Colon (tissue), 2 donors: ENCODE data around the gene PBX1.

Experiments used
- FAIRE-seq: peaks from 2 replicates; lab custom pipeline; 2012; peaks lifted over from hg19 to GRCh38; lab: Jason Lieb, UNC
- donor health status: control.
- donor health status: control.

Gene PBX1

DNA sequence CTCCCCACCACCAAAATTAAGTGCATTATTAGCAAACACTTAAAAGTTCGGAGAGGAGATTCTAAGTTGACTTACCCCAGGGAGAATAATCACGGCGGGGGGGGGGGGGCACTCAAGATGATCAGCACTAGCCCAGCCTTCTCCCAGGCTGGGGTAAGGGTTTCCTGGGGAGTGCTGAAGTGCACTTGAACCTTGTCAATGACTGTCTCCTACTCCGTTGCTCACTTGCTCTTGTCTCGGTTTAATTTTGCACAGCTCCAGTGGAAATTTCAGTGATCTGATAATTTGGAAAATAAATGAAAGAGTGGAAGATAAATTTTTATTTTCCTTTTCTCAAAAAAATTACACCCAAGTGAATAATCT, 59.2 kb downstream of the PBX1 start:
- FAIRE-seq: no peak

DNA sequence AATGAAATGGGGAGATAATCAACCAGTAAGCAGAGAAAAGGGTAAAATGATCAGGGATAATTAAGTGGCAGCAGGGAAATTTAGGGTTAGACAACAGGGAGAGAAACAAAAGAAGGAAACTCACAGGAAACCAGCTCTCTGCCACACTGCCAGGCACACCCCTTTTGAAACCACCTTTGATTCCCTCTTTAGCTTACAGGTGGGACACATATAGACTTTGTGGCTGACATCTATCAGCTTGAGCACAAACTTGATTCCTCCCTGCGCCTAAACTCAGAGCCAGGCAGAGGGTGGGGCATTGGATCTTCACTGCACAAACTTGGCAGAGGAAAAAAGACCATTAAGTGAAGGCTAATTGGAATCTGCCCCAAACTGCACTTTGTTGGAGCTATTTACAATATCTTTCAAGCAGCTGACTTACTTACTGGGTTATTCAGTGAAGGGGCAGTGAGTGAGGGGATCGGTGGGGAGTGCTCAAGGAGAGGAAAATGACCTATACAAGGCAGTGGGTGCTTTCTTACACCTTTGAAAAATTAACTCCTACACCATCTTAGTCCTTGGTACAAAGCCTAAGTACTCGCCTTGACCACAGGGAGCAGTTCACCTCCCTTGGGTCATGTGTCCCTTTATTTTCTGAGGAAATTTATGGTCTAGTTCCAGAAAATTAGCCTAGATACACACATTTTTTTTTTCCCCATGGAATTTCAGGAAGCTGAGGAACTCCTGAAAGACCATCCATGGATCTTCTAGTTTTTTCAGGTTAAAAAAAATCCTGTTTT, 60.2 kb downstream of the PBX1 start:
- FAIRE-seq: no peak

DNA sequence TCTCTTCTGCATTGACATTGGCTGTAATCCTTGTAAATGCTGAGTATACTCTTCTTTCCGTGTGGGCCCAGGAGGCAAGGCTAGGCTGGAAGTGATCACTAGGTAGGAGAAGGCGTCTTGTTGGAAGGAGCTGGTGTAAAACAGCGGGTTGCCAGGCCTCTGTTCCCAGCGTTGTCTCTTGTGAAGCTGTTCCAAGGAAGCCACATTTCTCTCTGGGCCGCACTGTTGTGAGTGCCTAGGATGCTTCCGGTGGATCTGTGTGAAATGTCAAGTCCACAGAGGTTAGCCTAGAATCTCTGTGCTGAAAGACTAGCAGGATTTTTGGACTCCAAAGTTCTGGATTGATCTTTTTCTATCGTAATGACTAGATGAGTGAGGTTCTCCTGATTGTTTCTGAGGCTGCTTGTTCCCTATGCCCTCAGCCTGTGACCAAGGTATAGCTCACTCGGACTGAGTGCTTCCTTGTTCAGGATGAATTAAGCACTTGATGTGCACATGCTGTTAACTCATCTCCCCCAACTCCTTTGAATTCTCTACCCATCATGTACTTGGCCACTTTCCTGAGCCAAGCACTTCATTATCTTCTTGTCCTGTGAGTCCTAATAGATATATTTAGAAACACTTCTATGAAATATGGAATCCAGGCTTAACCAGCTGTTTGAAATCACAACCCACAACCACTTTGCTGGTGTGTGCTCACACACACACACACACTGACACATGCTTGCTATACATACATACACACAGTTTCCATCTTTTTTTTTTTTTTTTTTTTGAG, 63.3 kb downstream of the PBX1 start:
- FAIRE-seq: no peak

DNA sequence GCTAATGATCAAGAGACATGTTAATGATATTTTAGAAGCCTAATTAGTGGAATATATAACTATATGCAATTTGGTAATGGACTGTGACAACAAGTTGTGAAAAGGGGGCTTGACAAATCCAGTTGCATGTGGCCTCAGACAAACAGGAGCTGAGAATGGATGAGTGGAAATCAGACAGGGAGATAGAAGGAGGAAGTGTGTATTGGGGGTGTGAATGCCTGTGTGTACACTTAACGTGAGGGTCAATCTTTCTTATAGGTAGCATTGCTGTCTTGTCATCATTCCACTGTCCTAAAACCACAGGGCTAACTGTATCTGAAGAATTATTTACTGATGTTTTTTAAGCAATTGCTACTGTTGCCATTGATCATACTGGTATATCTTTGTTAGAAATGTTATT, 64.8 kb downstream of the PBX1 start:
- no peak for FAIRE-seq

DNA sequence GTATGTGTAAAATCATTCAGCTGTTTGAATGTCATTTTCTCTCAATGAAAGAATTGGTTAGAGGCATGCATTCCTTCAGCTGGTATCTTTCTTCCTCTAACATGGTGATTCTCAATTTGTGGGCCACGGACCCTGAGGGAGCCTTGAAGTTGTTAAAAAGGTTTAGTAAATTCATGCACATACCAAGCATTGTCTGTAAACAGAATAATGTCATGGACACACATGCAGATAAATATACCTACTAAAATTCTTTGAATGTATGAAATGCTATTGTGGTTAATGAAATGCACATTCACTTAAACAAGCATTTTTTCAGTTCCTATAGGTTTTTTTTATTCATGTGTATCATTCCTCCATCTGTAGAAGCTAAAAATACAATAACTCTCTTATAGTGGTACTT, 65.4 kb downstream of the PBX1 start:
- FAIRE-seq: no peak

DNA sequence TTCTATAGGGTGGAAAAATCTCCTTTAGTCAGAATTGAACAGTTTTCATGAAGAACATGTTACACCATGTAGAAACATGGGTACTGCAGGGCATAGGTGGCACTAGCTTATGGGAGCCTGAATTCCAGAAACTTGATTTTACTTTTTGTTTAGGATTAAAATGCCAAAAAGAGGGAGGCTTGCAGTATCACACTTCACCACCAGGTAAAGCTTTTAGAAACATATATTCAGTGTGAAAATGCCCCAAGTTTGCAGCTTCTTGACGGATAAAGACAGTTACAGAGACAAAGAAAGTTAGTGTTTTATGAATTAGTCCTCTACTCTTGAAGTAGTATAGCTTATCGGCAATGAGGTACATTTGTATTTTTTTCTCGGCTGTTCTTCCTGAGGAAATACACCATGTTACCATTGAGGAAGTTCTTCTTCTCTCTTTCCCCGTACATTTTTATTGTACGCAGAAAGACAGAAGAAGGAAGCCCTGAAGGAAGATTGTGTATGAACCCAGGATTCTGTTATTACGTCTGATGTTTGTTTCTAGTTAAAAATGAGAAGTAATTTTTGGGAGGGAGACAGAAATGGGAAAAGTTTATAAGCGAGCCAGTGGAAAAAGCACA, 66.1 kb downstream of the PBX1 start:
- FAIRE-seq: no peak

GRCh38 chr1:164628772-164629171, 69.8 kb downstream of the PBX1 start:
- no peak for FAIRE-seq

- FAIRE-seq: no peak
These were observed 71.0 kb downstream of the PBX1 start for GRCh38 chr1:164629971-164630370.

DNA sequence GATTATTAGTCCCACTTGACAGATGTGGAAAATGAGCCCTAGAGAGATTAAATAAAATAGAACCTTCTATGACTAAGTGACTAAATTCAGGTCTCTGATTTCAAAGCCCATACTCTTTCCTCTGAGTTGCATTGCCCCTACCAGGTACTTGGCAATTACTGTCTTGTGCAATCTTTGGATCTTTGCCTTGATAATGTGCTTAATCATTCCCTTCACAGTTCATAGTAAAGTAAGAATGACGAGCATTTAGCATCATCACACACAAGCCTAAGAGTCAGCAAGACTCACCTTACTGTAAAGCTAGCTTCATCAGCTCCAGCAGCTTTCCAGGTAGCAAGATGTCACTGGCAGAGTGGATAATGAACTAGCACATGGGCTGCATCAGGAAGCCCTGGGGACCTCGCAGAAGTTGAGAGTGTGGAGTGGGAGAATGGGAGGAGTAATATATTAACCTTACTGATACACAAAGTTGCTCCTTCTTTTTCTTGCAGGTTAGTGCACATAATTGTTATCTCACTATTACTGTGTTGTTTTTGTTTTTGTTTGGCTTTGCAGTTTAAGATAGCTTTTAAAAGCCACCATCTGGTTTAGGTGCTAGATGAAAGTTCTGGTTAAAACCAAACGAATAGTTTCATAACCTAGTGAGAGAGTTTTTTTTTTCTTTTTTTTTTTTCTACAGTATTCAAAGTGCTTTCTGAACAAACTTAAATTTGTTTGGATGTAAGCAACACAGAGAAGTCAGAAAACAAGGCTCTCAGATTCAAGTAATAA, 71.8 kb downstream of the PBX1 start:
- FAIRE-seq: no peak

DNA sequence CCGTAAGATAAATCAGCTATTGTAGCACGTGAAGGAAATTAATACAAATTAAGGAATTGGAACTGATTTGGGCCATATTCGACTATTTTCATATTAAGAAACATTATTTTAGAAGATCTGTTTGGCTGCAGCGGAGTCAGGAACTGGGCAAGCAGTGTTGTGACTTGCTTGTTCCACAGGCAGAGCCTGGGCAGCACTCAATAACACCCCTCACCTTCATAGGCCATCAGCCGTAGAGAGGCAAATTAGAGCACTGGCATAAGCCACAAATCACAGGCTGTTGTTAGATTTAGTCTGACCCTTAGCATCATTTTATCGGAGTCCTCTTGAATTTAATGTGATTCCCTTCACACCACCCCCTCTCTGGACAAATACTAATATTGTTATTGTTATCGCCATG, 72.8 kb downstream of the PBX1 start:
- no peak for FAIRE-seq

GRCh38 chr1:164633997-164634396, 75.0 kb downstream of the PBX1 start:
- no peak for FAIRE-seq

GRCh38 chr1:164635059-164635802, 76.2 kb downstream of the PBX1 start:
- FAIRE-seq: no peak

DNA sequence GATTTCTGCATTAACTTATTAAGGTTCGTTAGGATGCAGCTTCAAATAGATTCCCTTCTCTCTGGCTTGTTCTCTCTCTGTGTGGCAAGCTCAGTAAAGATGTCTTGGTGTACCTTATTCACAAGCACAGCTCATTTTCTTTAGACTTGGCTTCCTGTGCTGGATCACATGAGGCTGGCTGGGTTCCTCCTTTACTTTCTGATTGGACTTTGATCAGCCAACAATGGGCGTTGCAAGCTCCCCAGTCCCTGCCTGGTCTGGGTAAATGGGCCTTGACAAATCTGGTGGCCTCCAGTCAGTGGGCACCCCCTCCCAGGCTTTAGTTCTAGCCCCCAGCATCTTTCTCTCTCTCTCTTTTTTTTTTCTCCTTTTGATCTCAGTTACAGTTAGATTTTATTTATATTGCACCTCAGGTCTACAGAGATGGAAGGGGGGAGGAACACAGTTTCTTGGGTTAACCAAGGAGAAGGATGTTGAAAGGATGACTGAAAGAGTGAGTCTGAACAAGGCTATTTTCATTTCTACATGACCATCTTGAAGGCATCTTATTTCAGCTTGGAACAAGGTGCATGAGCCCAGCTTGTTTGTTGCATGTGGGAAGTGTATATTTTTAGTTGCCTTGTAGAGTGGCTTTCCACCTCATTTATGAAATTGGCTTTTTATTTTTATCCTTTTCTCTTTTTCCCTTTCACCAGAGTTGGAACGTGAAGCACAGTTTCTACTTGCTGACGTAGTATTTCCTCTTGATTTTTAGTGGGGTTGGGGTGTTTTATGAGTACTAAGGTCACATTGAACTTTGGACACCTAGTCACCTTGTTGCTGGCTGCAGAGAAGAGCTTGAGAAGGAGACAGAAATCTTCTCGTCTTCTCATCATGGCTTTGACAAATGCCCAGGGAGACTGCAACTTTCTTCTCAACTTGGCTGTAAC, 77.1 kb downstream of the PBX1 start:
- no peak for FAIRE-seq

DNA sequence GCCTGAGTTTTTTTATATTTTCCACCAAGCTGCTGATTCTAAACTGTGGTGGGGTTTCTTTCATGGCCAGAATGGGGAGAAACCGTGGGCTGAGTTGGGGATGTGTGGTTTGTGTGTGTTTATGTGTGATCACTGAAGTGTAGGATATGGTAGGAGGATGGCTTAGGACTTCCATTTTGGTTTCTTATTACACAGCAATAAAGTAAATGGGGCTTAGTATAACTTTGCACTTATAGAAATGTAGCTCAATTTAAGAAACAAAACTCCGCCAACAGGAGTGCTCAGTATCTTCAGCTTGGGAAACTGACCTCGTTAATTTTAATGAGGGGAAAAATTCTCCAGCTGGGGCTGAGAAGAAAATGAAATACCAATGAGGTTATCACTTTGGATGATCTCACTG, 77.8 kb downstream of the PBX1 start:
- FAIRE-seq: no peak

DNA sequence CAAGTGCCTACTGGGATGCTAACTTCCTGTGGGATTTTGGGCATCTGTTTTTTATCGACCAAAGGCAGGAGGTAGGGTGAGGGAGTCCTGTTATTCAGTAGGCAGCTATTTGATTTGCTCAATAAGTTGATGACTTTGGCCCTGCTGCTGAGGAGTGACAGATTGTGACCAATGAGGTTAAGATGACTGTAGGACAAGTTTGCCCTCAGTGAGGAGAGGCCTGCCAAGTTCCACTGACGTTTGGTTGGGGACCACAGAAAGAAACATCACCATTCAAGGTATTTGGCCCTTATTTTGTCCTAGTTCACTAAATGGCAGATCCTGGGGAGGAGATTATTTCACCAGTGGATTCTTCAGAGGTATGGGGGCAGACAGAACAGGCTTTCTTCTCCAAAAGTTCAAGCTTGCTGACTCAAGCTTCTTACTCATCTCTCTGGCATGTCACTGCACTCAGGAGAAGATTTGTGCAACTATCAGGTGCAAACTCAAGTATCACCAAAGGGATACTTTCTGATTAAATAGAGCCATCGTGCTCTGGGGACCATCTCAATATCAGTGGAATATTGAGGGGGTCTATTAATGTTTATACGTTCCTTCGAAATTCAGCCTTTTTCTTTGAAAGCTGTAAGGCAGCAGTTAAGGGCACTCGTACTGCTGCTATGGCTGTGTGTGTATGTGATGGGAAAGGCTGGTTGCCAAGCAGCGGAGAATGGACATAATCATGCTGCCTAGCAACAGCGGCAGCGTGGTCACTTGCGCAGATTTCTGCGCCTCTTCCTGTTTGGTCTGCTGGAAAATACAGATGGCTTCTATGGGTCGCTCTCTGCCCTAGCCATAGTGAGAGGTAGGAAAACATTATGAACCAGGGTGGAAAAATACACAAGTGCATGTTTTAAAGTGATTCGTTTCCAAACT, 78.7 kb downstream of the PBX1 start:
- no peak for FAIRE-seq

GRCh38 chr1:164638492-164639202, 79.7 kb downstream of the PBX1 start:
- no peak for FAIRE-seq

GRCh38 chr1:164640686-164641352, 81.8 kb downstream of the PBX1 start:
- no peak for FAIRE-seq

GRCh38 chr1:164641353-164641730, 82.4 kb downstream of the PBX1 start:
- no peak for FAIRE-seq
